DMS79 (cell line): ENCODE results near the gene PELI2.
"Not testable (repeated sequence)": the region's sequence is repeated elsewhere in the genome, so short reads cannot be mapped to it uniquely, and the experiment has no call there.

Source experiments
- DNase-seq: peaks from one replicate; lab custom pipeline; 2025; lab: John Stamatoyannopoulos, UW

PELI2 gene

DNA sequence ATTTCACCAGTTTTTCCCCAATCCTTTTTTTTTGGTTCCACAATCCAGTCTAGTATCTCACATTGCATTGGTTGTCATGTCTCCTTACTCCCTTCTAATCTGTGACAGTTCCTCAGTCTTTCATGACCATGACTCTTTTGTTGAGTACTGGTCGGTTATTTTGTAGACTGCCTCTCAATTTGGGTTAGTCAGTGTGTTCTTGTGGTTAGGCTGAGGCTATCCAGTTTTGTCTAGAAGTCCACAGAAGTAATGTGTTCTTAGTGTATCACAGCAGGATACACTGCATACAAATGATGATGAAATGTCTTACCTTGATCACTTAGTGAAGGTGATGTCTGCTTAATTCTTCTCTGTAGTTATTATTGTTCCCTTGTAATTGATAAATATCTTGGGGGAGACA lies 24.8 kb downstream of the PELI2 start:
- DNase-seq: no peak

DNA sequence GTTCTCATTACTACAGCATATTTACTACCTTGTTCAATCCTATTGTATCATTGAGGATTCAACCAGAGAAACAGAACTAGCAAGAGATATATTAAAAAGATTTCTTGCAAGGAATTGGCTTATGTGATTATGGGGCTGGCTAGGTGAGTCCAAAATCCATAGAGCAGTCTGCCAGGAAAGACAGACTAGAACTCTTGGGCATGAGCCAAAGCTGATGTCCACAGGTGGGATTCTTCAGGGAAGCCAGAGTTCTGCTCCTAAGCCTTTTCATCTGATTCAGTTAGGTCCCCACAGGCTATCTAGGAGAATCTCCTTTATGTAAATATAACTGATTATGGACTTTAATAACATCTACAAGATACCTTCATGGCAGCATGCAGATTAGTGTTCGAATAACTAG lies 26.0 kb downstream of the PELI2 start:
- DNase-seq: no peak

DNA sequence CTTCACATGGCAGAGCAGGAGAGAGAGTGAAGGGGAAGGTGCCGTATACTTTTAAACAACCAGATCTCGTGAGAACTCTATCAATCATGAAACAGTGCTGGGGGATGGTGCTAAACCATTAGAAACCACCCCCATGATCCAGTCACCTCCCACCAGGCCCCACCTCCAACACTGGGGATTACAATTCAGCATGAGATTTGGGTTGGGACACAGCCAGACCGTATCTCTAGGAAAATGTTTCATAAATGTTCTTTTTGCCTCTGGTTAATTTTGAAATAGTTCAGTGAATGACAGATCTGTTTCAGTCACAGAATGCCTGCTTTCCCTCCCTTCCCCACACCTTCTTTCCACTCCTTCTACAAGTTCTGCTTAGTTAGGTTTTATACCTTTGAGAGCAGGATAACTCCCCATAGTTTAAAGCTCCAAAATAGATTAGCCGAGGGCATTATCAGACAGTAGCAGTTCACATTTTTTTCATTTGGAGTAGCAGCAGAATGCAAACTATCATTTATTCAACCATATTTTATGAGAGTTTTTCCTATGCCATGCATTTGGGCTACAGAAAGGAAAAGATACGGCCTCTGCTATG lies 27.1 kb downstream of the PELI2 start:
- no peak for DNase-seq

DNA sequence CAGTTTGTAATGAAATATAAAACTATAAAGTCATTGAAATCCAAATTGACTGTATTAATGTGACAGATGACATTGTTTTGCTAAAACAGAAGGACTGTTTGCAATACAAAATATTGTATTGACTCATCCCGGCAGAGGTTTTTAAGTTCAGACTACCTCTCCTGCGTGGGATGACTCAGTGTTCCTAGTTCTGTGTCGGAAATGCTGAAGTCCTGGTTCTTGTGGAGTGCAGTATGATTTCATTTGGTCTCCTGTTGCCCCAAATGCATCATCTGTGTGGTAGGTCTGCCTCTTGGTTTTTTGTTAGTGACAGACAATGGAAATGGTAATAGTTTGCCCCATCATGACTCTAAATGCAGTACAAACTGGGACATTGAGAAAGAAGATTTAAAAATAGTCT lies 27.8 kb downstream of the PELI2 start:
- DNase-seq: no peak

DNA sequence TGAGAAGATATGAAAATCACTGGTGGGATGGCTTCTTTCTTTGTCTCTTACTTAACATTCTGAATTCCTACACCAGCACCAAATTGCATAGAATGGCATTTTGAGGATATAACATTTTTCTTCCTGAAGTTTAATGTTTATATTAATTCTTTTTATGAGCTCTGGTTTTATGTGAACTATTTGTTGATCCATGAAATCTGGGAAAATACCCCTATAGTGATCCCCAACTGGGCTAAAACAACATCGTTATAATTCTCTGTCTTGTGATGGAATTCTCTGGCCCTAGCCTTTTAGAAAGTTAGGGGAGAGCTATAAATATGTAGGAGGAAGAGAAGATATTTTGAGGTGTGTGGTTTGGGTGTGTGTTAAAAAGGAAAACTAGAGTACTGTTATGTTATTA lies 29.2 kb downstream of the PELI2 start:
- DNase-seq: no peak

DNA sequence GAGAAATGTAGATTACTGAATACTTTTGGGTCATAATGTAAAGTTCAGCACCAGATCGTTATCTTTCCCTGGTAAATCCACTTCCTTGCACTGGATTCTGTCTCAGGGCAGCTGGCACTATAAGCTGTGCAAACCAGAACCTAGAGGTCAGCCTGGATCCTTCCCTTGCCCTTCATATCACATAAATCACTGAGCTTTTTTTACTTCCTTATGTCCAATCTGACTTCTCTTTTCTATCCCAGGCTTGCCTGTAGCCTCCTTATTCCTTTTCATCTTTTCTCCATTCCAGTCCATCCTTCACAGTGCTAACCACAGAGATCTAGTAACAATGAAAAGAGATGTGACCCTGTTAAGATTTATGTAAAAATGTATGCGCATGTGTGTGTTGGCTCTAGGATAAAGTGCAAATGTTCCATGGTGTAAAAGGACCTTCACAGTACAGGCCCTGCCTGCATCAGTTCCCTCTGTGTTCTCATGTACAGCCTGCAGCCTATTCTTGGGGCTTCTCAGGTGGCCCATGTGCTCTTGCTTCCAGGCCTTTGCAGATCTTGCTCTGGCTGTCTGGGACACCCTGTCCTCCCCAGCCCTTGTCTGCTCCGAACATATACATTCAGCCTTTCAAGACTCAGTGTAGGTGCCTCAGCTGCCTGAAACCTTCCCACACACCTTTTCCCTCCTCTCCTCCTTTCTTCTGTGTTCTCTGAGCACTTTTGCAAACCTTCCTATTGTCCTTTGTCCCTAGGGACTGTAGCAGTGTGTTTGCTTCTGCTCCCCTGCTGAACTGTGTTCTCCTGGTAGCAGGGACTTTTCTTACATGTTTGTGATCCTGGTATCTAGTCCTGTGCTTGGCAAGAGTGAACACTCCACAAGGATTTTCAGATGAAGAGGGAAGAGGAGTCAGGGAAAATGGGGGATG lies 30.0 kb downstream of the PELI2 start:
- DNase-seq: no peak

DNA sequence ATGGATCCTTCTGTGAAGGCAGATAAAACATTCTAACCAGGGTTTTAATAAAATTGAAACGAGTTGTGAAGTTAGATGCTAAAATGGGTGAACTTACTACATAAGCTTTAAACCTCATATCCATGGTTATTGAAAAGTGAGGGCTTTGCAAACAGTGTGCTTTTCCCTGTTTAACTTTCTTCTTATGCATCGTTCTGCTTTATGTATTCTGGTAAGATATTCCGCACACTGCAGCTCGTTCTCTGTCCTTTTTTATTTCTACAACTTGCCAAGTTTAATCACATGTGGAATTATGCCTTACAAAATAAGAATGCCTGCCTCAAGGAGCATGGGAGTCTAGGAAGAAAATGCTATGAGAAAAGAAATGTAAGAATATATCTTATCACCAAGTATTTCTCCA lies 30.9 kb downstream of the PELI2 start:
- DNase-seq: no peak

DNA sequence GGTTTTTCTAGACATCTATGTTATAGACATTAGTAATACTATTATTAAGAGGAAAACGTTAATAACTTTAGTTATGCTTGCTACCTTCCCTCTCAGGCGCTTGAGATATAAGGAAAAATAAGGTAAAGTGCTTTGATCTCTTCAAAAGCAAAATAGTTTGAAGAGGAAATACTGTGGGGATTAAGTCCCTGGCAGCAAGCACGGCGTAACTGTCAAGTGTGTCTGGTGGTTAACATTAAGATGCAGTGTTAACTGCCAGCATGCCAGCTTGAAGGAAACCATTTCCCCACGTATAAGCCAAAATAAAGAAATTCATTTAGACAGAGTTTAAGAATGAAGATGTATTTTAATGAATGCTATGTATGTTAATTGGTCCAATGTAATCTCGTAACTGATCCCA lies 31.8 kb downstream of the PELI2 start:
- DNase-seq: peak; percentile 68

DNA sequence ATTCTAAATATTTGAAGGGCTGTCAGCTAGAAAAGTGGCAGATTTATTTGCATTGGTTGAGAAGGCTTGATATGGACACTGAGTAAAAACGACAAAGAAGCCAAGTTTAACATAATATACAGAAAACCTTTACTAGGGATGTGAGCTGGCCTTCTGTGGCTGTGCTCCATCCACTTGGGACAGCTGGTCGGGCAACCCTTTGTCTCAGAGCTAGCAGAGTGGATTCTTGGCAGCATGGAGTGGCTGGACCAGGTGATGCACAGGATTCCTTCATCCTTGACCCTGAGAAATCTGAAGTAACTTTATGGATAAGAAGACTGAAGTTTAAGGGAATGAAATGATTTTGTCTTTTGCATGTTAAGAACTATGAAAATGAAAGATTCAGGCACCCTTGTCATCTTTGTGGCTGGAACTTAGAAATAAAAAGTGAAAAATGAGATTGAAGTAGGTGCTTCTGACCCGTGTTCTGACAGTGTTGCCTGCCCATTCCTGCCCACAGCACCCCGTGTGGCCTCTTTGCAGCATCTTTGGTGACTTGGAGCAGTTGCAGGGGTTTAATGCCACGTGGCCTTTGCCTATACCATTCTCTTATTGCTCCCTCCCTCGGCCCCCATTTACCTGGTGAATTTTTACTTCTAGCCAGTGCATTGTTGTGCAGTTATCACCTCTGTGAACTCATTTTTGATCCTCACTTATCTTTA lies 32.6 kb downstream of the PELI2 start:
- DNase-seq: peak; percentile 58

DNA sequence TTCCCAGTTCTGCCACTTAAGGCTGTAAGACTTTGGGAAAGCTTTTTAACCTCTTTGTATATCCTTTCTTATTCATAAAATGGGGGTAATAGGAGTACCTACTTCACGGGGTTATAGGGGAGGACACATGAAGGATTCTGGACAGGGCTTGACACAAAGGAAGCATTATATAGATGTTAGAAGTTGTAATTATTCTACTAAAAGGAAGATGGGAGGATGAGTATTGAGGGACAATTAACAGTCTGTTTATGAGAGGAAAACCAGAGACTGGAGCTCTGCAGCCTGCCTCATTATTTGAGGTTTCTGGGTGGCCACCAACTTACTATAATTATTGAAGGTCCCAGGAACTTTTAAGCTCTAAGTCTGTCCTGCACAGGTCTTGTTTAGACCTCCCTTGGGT lies 34.0 kb downstream of the PELI2 start:
- no peak for DNase-seq

DNA sequence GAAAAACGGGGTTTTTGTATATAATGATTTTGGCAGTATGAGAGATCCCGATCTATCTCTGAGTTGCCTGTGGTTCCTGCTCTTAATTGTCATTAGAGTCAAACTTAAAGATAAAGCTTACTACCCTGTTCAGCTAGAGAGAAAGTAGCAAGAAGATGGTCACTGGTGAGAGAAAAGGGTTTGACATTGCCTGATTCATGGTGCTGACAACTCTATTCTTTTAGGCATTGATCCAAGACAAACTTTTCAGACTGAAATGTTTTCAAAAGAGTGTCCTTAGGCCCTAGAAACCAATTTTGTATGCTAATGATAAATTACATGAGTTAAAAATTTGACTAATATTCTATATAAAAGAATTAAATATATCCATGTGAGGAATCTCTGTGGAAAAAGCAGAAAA lies 35.1 kb downstream of the PELI2 start:
- DNase-seq: no peak

DNA sequence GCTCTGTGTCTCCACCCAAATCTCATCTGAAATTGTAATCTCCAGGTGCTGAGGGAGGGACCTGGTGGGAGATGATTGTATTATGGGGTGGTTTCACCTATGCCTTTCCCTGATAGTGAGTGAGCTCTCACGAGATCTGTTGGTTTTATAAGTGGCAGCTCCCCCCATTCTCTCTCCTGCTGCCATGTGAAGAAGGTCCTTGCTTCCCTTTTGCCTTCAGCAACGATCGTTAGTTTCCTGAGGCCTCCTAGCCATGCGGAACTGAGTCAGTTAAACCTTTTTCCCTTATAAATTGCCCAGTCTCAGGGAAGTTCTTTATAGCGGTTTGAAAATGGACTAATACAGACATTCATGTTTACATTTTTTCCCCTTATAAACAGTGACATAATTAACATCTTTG lies 36.1 kb downstream of the PELI2 start:
- no peak for DNase-seq

DNA sequence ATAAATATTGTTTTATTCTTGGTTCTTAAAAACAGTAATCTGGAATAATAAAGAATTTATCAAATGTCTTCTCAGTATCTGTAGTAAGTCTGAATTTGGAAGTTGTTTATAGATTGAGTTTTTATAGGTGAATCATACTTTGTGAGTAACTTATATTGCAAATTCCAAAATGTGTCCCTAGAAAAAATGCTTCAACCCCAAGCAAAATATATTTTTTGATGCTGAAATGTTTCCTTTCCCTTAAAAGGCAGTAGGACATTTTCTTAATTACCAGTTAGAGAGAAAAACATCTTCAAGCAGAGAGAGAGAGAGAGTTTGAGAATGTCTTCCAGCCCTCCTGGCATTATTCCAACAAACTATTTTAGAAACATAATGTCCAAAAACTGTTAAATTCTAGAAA lies 37.9 kb downstream of the PELI2 start:
- DNase-seq: no peak

DNA sequence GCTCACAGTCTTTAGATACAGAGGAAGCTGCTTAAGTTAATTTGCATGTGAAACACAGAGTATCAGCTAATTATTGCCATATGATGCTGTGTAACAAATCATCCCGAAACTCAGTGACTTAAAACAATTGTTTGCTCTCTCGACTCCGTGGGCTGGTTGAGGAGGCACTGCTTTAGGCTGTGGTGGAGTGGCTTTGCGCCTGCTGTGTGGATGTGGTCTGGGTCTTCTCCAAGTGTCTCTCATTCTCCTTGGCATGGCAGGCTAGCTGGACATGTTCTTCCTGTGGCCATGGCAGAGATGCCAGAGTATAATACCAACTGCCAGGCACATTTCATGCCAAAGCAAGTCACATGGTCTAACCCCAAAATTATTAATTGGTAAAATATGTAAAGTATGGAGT lies 40.9 kb downstream of the PELI2 start:
- no peak for DNase-seq

DNA sequence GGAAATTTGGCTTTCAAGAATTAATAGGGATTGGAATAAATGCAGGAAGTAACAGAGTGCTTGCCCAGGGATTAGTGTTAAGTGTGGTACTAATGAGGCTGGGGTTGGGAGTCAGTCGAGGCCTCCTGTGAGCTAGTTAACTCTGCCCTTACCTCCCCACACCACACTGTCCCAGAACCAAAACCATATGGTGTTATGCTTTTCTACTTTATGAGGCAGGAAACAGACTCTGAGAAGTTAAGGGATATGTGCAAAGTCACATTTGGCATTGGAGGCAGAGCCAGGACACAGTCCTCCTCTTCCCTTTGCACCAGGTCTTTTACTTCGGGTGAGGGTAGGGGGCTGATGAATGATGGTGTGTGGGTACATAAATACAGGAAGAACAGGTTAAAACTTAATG lies 41.9 kb downstream of the PELI2 start:
- DNase-seq: no peak

DNA sequence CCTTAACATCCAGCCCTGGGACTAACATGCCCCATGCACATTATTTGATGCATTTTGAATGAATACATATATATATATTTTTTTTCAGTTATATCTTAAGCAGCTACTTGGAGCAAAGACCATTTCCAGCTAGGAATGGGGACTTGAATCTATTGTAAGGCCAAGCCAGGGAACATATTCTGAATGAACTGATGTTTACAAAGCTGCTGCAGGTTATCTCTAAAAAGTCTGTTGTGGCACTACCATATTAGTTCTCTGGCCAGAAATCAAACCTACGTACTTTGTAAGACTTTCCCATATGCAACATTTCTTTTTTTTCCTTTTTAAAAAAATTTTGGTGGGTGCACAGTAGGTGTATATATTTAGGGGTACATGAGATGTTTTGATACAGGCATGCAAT lies 43.4 kb downstream of the PELI2 start:
- no peak for DNase-seq

DNA sequence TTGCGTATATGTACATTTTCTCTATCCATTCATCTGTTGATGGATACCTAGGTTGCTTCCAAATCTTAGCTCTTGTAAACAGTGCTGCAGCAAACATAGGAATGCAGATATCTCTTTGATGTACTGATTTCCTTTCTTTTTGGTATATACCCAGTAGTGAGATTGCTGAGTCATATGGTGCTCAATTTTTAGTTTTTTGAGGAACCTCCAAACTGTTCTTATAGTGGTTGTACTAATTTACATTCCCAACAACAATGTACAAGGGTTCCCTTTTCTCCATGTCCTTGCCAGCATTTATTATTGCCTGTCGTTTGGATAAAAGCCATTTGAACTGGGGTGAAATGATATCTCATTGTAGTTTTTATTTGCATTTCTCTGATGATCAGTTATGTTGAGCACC lies 44.3 kb downstream of the PELI2 start:
- no peak for DNase-seq

DNA sequence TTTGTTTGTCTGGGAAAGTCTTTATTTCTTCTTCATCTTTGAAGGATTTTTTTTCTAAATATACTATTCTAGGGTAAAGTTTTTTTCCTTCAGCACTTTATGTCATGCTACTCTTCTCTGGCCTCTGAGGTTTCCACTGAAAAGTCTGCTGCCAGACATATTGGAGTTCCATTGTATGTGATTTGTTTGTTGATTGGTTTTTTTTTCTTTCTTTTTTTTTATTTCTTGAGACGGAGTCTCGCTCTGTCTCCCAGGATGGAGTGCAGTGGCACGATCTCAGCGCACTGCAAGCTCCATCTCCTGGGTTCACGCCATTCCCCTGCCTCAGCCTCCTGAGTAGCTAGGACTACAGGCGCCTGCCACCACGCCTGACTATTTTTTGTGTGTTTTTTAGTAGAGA lies 48.4 kb downstream of the PELI2 start:
- not testable (repeated sequence) for DNase-seq

DNA sequence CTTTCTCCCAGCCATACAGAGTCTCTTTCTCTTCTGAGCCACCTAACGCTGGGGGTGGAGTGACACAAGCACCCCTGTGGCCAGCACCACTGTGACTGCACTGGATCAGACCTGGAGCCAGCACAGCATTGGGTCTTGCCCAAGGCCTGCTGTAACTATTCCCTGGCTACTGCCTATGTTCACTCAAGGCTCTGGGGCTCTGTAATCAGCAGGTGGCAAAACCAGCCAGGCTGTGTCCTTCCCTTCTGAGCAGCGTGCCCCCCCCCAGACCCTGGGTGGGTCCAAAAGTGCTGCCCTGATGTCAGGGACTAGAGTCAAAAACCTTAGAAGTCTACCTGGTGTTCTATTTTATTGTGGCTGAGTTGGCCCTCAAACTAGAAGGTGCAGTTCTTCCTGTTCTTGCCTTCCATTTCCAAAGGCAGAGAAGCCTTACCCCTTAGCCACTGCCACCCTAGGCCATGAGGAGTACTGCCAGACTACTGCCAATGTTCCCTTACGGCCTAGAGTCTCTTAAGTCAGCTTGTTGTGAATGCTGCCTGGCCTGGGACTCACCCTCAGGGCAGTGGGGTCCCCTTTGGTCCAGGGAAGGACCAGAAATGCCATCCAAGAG lies 49.9 kb downstream of the PELI2 start:
- DNase-seq: no peak

DNA sequence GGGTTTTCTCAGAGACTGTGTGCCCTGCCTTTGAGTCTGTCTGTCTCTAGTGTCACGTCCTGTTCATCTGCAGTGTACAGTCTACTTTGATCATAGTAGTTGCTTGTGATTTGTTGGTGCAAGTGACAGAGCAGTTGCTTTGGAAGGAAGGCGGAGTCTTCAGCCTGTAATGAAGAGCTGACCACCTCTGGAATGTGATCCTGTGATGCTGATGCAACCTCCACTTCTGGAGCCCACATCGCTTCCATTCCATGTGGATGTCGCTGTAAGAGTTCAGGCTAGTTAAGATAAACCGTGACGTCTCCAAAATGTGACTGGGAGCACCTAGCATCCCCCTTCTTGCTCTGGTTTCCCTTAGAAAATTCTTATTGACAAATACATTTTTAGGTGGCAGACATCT lies 51.8 kb downstream of the PELI2 start:
- DNase-seq: no peak

DNA sequence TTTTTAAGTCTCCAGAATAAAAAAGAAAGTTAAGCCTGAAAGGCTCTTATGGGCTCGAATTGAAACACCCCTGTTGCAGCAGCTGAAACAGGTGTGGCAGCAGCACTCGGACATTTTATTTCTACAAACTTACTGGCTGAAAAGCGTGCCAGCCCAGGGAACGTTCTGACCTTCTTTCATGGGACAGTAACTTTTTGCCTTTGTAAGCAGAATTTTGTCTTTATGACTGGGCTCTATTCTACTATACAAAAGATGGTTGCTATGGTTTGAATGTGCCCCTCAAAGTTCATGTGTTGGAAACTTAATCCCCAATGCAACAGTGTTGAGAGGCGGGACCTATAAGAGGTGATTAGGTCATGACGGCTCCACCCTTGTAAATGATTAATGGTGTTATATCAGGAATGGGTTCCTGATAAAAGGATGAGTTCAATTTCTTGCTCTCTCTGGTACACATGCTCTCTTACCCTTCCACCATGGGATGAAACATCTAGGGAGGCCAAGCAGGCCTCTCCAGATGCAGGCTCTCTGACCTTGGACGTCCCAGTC lies 52.7 kb downstream of the PELI2 start:
- DNase-seq: no peak

DNA sequence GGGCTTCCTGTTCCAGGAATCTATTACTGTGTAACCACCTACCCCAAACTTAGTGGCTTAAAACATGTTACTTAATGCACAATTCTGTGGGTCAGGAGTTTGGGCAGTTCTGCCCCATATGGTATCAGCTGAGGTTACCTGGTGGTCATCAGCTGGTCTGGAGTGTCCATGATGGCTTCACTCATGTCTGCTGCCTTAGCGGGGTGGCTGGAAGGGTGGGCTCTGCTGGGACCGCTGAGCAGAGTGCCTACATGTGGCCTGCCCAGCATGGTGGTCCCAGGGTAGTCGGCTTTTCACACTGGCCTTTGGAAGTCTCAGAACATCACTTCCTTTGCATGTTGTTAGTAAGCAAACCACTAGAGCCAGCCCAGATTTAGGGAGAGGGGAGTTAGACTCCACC lies 53.9 kb downstream of the PELI2 start:
- no peak for DNase-seq

DNA sequence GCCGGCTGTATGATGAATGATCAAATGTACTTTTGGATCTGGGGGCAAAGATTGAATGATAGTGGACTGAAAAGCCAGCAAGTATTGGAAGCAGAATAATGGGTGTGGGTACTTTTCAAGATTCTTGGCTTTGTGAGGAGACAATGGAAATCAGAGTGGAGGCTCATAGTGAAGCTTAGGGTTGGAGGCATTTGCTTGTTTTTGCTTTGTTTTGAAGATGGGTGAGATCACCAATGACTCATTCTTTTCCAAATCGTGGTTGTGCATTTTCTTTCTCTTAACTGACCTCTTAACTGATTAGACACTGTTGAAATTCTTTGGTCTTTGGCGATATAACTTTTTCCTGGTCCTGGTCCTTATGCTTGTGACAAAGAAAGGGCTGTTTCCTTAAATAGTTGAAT lies 54.4 kb downstream of the PELI2 start:
- no peak for DNase-seq
